Testis (tissue), 3 donors: ENCODE results near the gene LYRM4. TPM values are rescaled to one million over a fixed set of nuclear protein-coding genes. Genes with fewer than 3 reads are reported as not detected.

Experiments
- DNase-seq: peaks from one replicate; pipeline ENCODE4 v3.0.0-alpha.2; 2019
- H3K27ac ChIP-seq, 2 donors: fragments of 200-600 bp; sonication (generic); one replicate each; pipeline ENCODE4 v1.5.1; 2019
- H3K27me3 ChIP-seq: fragments of 200-600 bp; sonication (generic); one replicate; pipeline ENCODE4 v1.5.1; 2019
- H3K36me3 ChIP-seq: fragments of 200-600 bp; sonication (generic); one replicate; pipeline ENCODE4 v1.5.1; 2017; ENCODE audit warnings: low read depth; ENCODE audit errors: missing control alignments
- H3K4me1 ChIP-seq: fragments of 200-600 bp; sonication (generic); one replicate; pipeline ENCODE4 v1.5.1; 2019
- H3K4me3 ChIP-seq, 2 donors: fragments of 200-600 bp; sonication (generic); one replicate each; pipeline ENCODE4 v1.5.1; 2017 to 2019
- H3K9me3 ChIP-seq: fragments of 200-600 bp; sonication (generic); one replicate; pipeline ENCODE4 v1.5.1; 2017
- CTCF ChIP-seq, 3 experiments: fragments of 450-650 bp in 2 of 3; fragments of 200-600 bp in 1 of 3; sonication (generic) in 1 of 3; IDR thresholded peaks; one replicate each; pipeline ENCODE4 v1.5.1; 2016 to 2019; ENCODE audit warnings: antibody characterized with exemption in 3 of 3, mild to moderate bottlenecking in 2 of 3, moderate library complexity in 1 of 3
- POLR2A ChIP-seq: fragments of 450-650 bp; IDR thresholded peaks from one replicate; pipeline ENCODE4 v1.6.1; 2017; ENCODE audit warnings: antibody characterized with exemption, mild to moderate bottlenecking, moderate library complexity
- WGBS, 2 donors: methylation state at CpG; one replicate each; pipeline ENCODE4 v1.1.5; 2018; 5-methylcytosine and 5-hydroxymethylcytosine counted together
- intact Hi-C: fragments of 100-400 bp; cut with DNase I; formaldehyde crosslinking; loops from one replicate; pipeline ENCODE4 v1.15.1; 2023; ENCODE audit warnings: low total_unique reads
- polyA plus RNA-seq: library from polyadenylated mRNA; stranded (reverse); fragments of 350-450 nt; fragmentation: Illumina TruSeq; extraction: RNeasy Lipid Tissue Mini Kit (QIAGEN cat#74804); gene quantifications from one replicate; pipeline ENCODE4 v1.2.3, GENCODE V29; 2014; ENCODE audit warnings: low read depth, low replicate concordance; ENCODE audit not compliant: insufficient read depth
- total RNA-seq, 2 donors: library from RNA; depleted of rRNA; stranded (reverse); fragments of >200 nt; gene quantifications; one replicate each; pipeline ENCODE4 v1.2.3, GENCODE V29; 2016

Gene LYRM4
- total and polyA plus RNA-seq, 3 donors from 2014 or later = 18.5 to 41.8 (median 23.0) TPM

GRCh38 chr6:5093231-5094015 is 167.3 kb downstream of the LYRM4 start:
- Histone ChIP-seq H3K4me1 (no peaks in the 10 kb centered on the region), H3K27me3 (no peaks in the 10 kb centered on the region), H3K4me3 (no peak overlapping the region), H3K9me3 (no peaks in the 10 kb centered on the region), H3K36me3 (no peaks in the 10 kb centered on the region), H3K27ac (no peak overlapping the region)
- intact Hi-C loops = no loop called here
- TF ChIP-seq CTCF (IDR thresholded peaks at IDR 0.05) = no peak
- DNase-seq = no peak
- WGBS, 2 donors = 88 to 92% methylated on average over 7 of the region's 7 CpGs

- WGBS, 2 donors = 90 to 93% methylated on average over 9 to 10 of the region's 10 CpGs
- H3K9me3 ChIP-seq = no peaks in the 10 kb centered on the region
- TF ChIP-seq CTCF (IDR thresholded peaks at IDR 0.05) (no peak), POLR2A (no peak)
- peaks cover 2% of the 10 kb centered on the region for H3K4me1 ChIP-seq
- no peak for DNase-seq
- H3K36me3 ChIP-seq = no peaks in the 10 kb centered on the region
- no peaks in the 10 kb centered on the region for H3K27me3 ChIP-seq
- H3K27ac ChIP-seq = no peak overlapping the region
- intact Hi-C loops = no loop called here
- H3K4me3 ChIP-seq = no peak overlapping the region
These were observed 169.3 kb downstream of the LYRM4 start for GRCh38 chr6:5091210-5092069.

GRCh38 chr6:5090603-5091002 is 170.1 kb downstream of the LYRM4 start:
- no peak overlapping the region for H3K4me3 ChIP-seq
- TF ChIP-seq POLR2A (no peak), CTCF (IDR thresholded peaks at IDR 0.05) (no peak)
- DNase-seq = no peak
- peaks cover 7% of the 10 kb centered on the region for H3K4me1 ChIP-seq
- 82 to 88% methylated on average over 6 to 7 of the region's 7 CpGs for WGBS, 2 donors
- no peaks in the 10 kb centered on the region for H3K27me3 ChIP-seq
- no peak overlapping the region for H3K27ac ChIP-seq
- no peaks in the 10 kb centered on the region for H3K36me3 ChIP-seq
- intact Hi-C loops = no loop called here
- no peaks in the 10 kb centered on the region for H3K9me3 ChIP-seq

GRCh38 chr6:5089481-5090438 is 171.0 kb downstream of the LYRM4 start:
- no peak for DNase-seq

More at GRCh38 chr6:5089481-5090438, 171.0 kb downstream of the LYRM4 start:
- Histone ChIP-seq H3K27me3 (no peaks in the 10 kb centered on the region), H3K9me3 (no peaks in the 10 kb centered on the region), H3K36me3 (no peaks in the 10 kb centered on the region), H3K27ac (no peak overlapping the region), H3K4me1 (peaks cover 7% of the 10 kb centered on the region), H3K4me3 (no peak overlapping the region)
- intact Hi-C loops = no loop called here
- TF ChIP-seq POLR2A = no peak
- no peak for TF ChIP-seq CTCF (IDR thresholded peaks at IDR 0.05)
- WGBS, 2 donors = 79 to 86% methylated on average over 5 of the region's 5 CpGs
